Stimulated activated effector memory CD8-positive, alpha-beta T cell treated with anti-CD3 and anti-CD28 coated beads, Interleukin-12 subunit alpha, Interleukin-12 subunit beta, amount 100 ng/mL, for 72 hours (primary cell): ENCODE results near the gene ABCC11.

Experiments used
- ATAC-seq: fragments of 150-1000 bp; cut with Tn5 transposase; 2 replicates; pipeline ENCODE4 v1.10.0; 2021
- DNase-seq, 2 donors: peaks; one replicate each; pipeline ENCODE4 v3.0.0; 2021 to 2022; ENCODE audit warnings: low spot score in 2 of 2
- H3K27ac Mint-ChIP-seq: one replicate; pipeline ENCODE4 v1.8.0; 2022; ENCODE audit warnings: mild to moderate bottlenecking, mixed read lengths
- H3K36me3 Mint-ChIP-seq: one replicate; pipeline ENCODE4 v1.8.0; 2022; ENCODE audit warnings: mild to moderate bottlenecking, mixed read lengths
- H3K4me1 Mint-ChIP-seq: one replicate; pipeline ENCODE4 v1.8.0; 2022; ENCODE audit warnings: mixed read lengths
- H3K4me3 Mint-ChIP-seq: one replicate; pipeline ENCODE4 v1.8.0; 2022; ENCODE audit warnings: mild to moderate bottlenecking, mixed read lengths
- H3K9me3 Mint-ChIP-seq: one replicate; pipeline ENCODE4 v1.8.0; 2022; ENCODE audit warnings: mixed read lengths

ABCC11 gene

DNA sequence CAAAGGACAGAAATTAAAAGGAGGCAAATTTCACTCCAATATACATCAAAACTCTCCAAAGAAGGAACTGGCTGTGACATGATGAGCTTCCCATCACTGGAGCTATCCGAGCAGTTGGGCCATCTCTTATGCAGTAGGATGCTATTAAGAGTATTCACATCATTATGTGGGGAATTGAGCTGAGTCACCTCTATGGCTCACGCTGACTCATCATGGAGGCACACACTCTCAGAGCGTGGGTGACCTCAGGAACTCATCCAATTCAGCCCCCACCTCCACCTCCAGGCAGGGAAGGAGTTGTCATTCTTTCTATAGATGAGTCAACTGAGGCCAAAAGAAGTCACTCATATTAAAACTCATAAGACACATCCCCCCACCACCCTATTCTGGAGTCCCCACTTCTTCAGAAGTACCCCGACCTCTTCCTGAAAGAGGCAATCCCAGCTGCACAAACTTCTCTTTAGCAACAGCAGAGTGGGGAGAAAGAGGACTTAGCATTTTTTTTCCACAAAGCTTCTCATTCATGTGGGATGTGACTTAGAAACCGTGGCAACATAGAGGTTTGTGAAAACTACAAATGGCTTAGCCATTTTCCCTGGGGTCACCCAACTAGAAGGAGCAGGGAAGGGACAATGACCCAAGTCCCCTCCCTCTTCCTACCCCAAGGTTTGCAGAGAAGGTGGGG, 124.1 kb downstream of the ABCC11 start:
- H3K4me1 Mint-ChIP-seq, result peaks cover 8% of the 10 kb centered on the region
- no peaks in the 10 kb centered on the region for H3K9me3 Mint-ChIP-seq
- H3K27ac Mint-ChIP-seq, result no peak overlapping the region
- DNase-seq (peak in 1 of 2 donors; percentile 56), ATAC-seq (peak; percentile 92)
- H3K36me3 Mint-ChIP-seq, result no peaks in the 10 kb centered on the region
- H3K4me3 Mint-ChIP-seq, result no peak overlapping the region

DNA sequence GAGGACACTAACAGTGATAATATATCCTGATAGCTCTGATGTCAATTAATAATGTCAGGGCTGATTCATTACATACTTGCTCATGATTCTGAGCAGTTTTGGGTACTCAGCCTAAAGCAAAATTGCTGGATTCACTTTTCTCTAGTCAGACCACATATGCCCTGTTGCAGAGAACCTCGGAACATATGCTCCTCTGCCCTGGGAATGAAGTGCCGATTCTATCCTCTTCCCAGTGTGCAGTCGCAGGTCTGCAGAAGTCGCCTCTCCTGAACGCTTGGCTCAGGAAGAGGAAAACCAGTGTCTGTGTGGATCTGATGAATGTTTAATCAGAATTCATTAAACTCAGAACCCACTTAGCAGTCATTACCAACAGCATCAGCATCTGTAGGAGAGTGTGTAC, 126.1 kb downstream of the ABCC11 start:
- H3K36me3 Mint-ChIP-seq, result no peaks in the 10 kb centered on the region
- no peak overlapping the region for H3K4me3 Mint-ChIP-seq
- H3K4me1 Mint-ChIP-seq, result peaks cover 8% of the 10 kb centered on the region
- DNase-seq, result no peak
- ATAC-seq, result no peak
- no peaks in the 10 kb centered on the region for H3K9me3 Mint-ChIP-seq
- no peak overlapping the region for H3K27ac Mint-ChIP-seq

GRCh38 chr16:48118841-48119240, 128.5 kb downstream of the ABCC11 start:
- Mint-ChIP-seq H3K36me3 (no peaks in the 10 kb centered on the region), H3K4me3 (no peak overlapping the region), H3K27ac (no peak overlapping the region), H3K4me1 (peaks cover 8% of the 10 kb centered on the region), H3K9me3 (no peaks in the 10 kb centered on the region)
- ATAC-seq, result no peak
- no peak for DNase-seq

DNA sequence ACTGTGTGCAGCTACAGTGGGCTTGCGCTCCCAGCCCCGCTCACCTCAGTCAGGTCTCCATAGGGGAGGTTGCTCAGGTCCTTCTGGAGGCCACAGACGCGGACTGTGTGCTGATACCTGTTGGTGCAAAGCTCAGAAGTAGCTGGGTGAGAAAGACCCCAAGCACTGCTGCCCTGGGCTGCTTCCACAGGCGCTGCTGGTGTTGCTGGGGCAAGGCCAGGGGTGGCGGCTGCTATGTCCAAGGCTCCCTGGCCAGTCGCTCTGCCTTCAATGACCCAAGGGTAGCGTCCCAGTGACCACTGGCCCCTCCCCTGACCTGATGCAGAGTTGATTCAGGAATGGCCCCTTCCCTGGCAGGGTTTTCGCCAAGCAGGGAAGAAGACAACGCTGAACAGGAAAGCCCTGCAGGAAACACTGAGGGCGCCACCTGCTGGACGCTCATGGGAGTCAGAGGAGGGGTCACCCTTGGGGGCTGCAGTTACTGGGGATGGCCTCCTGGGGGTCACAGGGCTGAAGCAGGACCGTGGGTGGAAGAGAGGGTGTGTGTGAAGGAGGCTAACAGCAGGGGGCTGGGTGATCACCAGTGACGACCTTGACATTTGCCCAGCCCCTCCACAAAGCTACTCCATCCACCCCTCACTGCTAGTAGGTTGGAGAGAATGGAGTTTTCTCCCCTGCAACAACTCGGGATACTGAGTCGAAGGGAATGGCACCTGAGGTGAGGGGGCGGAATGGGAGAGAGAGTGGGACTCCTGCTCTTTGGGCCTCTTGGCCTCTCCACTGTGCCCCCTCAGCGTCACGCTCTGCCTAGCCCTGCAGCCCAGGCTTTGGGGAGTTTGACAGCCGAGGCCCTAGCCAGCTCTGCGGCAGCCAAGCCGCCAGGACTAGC, 129.9 kb downstream of the ABCC11 start:
- H3K9me3 Mint-ChIP-seq, result no peaks in the 10 kb centered on the region
- H3K4me3 Mint-ChIP-seq, result no peak overlapping the region
- no peak overlapping the region for H3K27ac Mint-ChIP-seq
- DNase-seq (peak; percentile 39 to 72), ATAC-seq (peak; percentile 71)
- no peaks in the 10 kb centered on the region for H3K4me1 Mint-ChIP-seq
- no peaks in the 10 kb centered on the region for H3K36me3 Mint-ChIP-seq
